Osteoblast (primary cell): Measurements from ENCODE around the gene TBX4. TPM values are rescaled to one million over a fixed set of nuclear protein-coding genes. Genes with fewer than 3 reads are reported as not detected.

Experiments
- DNase-seq: peaks from one replicate; pipeline ENCODE4 v3.0.0; 2011; ENCODE audit warnings: low spot score, mixed read lengths; ENCODE audit not compliant: insufficient read length; ENCODE audit errors: missing footprints
- H2AFZ ChIP-seq: 2 replicates; pipeline ENCODE4 v1.6.0; 2011; ENCODE audit warnings: mild to moderate bottlenecking, low read length
- H3K27ac ChIP-seq: 2 replicates; pipeline ENCODE4 v1.5.1; 2011; ENCODE audit warnings: mild to moderate bottlenecking, low read depth, low read length, moderate library complexity
- H3K27me3 ChIP-seq: 2 replicates; pipeline ENCODE4 v1.6.0; 2012; ENCODE audit warnings: mild to moderate bottlenecking, control low read depth, inconsistent platforms, low read length, moderate library complexity; ENCODE audit not compliant: insufficient read depth
- H3K36me3 ChIP-seq: 2 replicates; pipeline ENCODE4 v1.5.1; 2011; ENCODE audit warnings: mild to moderate bottlenecking, low read length, control low read depth, moderate library complexity; ENCODE audit not compliant: insufficient read depth
- H3K4me1 ChIP-seq: 2 replicates; pipeline ENCODE4 v1.5.1; 2011; ENCODE audit warnings: mild to moderate bottlenecking, low read length, control low read depth, moderate library complexity; ENCODE audit not compliant: insufficient read depth
- H3K4me2 ChIP-seq: 2 replicates; pipeline ENCODE4 v1.6.0; 2011; ENCODE audit warnings: mild to moderate bottlenecking, low read length; ENCODE audit not compliant: insufficient read depth
- H3K4me3 ChIP-seq: fragments of 200-600 bp; sonication (generic); 3 replicates; pipeline ENCODE4 v1.5.1; 2012; ENCODE audit warnings: mild to moderate bottlenecking, low read length, inconsistent platforms; ENCODE audit not compliant: insufficient read depth
- H3K79me2 ChIP-seq: 2 replicates; pipeline ENCODE4 v1.6.0; 2012; ENCODE audit warnings: mild to moderate bottlenecking, low read length, control low read depth, inconsistent platforms; ENCODE audit not compliant: insufficient read depth
- H3K9me3 ChIP-seq: 2 replicates; pipeline ENCODE4 v1.5.1; 2011; ENCODE audit warnings: low read depth, low read length, control low read depth
- H4K20me1 ChIP-seq: 2 replicates; pipeline ENCODE4 v1.6.0; 2012; ENCODE audit warnings: mild to moderate bottlenecking, low read length, control low read depth; ENCODE audit not compliant: insufficient read depth
- CTCF ChIP-seq: IDR thresholded peaks from 2 replicates; pipeline ENCODE4 v1.5.1; 2011; ENCODE audit warnings: mild to moderate bottlenecking, low read depth, low read length, moderate library complexity; ENCODE audit errors: extremely low read depth
- total RNA-seq: library from RNA; depleted of rRNA; stranded (reverse); fragments of >200 nt; gene quantifications from 2 replicates; pipeline ENCODE4 v1.2.3, GENCODE V29; 2012

Gene TBX4
- total RNA-seq, 1 donor = not detected

GRCh38 chr17:61463316-61464129, 11.3 kb downstream of the TBX4 start:
- peak; percentile 61 for DNase-seq
- H3K79me2 ChIP-seq = no peaks in the 10 kb centered on the region
- H3K36me3 ChIP-seq = no peaks in the 10 kb centered on the region
- peaks cover 2% of the 10 kb centered on the region for H3K4me1 ChIP-seq
- no peak overlapping the region for H3K4me3 ChIP-seq
- H3K27ac ChIP-seq = no peak overlapping the region
- peak; percentile 23 for TF ChIP-seq CTCF
- no peaks in the 10 kb centered on the region for H4K20me1 ChIP-seq
- no peaks in the 10 kb centered on the region for H3K9me3 ChIP-seq
- no peak overlapping the region for H3K4me2 ChIP-seq
- no peak overlapping the region for H2AFZ ChIP-seq
- peaks cover 24% of the 10 kb centered on the region for H3K27me3 ChIP-seq

- H2AFZ ChIP-seq = no peak overlapping the region
- H3K4me2 ChIP-seq = no peak overlapping the region
- peaks cover 24% of the 10 kb centered on the region for H3K27me3 ChIP-seq
- H3K27ac ChIP-seq = no peak overlapping the region
- no peaks in the 10 kb centered on the region for H3K79me2 ChIP-seq
- no peaks in the 10 kb centered on the region for H3K36me3 ChIP-seq
- no peak overlapping the region for H3K4me3 ChIP-seq
- no peaks in the 10 kb centered on the region for H4K20me1 ChIP-seq
- peaks cover 2% of the 10 kb centered on the region for H3K4me1 ChIP-seq
- DNase-seq = peak; percentile 63
- TF ChIP-seq CTCF = no peak
- H3K9me3 ChIP-seq = no peaks in the 10 kb centered on the region
Observed at GRCh38 chr17:61464130-61464842, 12.1 kb downstream of the TBX4 start.

- Histone ChIP-seq H3K27ac (no peak overlapping the region), H3K4me2 (no peak overlapping the region), H3K9me3 (no peaks in the 10 kb centered on the region), H3K79me2 (no peaks in the 10 kb centered on the region), H3K4me3 (no peak overlapping the region), H2AFZ (no peak overlapping the region), H3K27me3 (peaks cover 23% of the 10 kb centered on the region), H3K36me3 (no peaks in the 10 kb centered on the region), H3K4me1 (peaks cover 2% of the 10 kb centered on the region), H4K20me1 (no peaks in the 10 kb centered on the region)
- TF ChIP-seq CTCF = no peak
- no peak for DNase-seq
Observed at GRCh38 chr17:61464843-61465180, 12.6 kb downstream of the TBX4 start.

- Histone ChIP-seq H3K27me3 (peaks cover 14% of the 10 kb centered on the region), H3K36me3 (no peaks in the 10 kb centered on the region), H3K4me2 (no peak overlapping the region), H3K9me3 (no peaks in the 10 kb centered on the region), H2AFZ (no peak overlapping the region), H4K20me1 (no peaks in the 10 kb centered on the region), H3K4me3 (no peak overlapping the region), H3K27ac (no peak overlapping the region), H3K4me1 (peaks cover 2% of the 10 kb centered on the region), H3K79me2 (no peaks in the 10 kb centered on the region)
- no peak for DNase-seq
- TF ChIP-seq CTCF = no peak
Observed at GRCh38 chr17:61465550-61466237, 13.5 kb downstream of the TBX4 start.
